GM18519 (cell line): ENCODE results near the gene TP53I3.
"Not testable (repeated sequence)": the region's sequence is repeated elsewhere in the genome, so short reads cannot be mapped to it uniquely, and the experiment has no call there.

Experiments used
- ATAC-seq: cut with Tn5 transposase; IDR thresholded peaks from one replicate; pipeline ENCODE4 v1.9.1; 2021; ENCODE audit warnings: mild to moderate bottlenecking, moderate library complexity; ENCODE audit not compliant: unreplicated experiment, low FRiP score

The TP53I3 gene, protein sequence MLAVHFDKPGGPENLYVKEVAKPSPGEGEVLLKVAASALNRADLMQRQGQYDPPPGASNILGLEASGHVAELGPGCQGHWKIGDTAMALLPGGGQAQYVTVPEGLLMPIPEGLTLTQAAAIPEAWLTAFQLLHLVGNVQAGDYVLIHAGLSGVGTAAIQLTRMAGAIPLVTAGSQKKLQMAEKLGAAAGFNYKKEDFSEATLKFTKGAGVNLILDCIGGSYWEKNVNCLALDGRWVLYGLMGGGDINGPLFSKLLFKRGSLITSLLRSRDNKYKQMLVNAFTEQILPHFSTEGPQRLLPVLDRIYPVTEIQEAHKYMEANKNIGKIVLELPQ

DNA sequence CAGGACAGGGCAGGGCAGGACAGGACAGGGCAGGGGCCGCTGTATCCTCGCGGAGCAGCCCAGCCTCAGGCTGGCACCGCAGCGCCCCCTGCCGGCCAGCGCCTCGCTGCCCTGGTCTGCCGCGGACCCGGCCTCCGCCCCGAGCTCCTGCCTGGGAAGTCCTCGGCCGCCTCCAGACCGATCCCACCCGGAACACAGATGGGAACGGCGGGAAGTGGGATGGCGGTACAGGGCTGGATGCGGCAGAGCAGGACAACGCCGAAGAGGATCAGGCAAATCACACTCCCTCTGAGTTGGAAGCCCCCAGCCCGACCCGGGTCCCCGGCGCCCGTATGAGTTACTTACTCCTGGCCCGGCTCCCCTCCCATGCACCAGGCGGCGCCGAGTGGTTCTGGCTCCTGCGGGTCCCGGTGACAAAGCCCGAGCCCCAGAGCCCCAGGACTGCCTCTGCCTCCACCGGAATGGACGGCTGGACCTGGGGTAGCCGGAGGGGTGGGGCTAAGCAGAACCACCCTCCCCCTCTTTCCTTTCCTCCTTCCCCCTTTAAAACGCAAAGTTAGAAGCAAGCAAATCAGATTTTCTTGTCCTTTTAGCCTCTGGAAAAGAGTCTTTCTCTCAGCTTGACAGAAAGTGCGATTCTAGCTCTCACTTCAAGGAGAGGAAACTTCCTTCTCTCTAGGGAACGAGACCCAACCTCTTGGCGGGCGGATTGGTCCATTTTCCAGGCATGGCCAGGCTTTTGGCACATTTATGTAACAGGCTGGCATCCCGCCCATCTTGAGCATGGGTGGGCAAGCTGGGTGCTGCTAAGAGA lies at the start of gene TP53I3:
TP53I3 (minus strand) TSS at position 449 of the 814 bp plus-strand sequence. CDS start 508 bp downstream, outside the sequence.
- ATAC-seq = peak; percentile 43

DNA sequence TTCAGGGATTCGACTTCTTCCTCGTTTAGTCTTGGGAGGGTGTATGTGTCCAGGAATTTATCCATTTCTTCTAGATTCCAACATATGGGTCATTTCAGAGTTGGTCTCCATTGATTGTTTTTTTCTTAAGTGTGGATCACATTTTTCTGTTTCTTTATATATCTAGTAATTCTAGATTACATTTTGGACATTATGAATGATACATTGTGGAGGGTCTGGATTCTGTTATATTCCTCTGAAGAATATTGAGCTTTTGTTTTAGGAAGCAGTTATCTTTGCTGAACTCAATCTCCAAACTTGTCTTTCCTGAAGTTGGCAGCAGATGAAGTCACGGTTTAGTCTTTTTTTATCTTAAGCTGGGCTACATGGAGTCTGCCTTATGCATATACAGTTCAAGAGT lies 47.9 kb upstream of the TP53I3 start:
- ATAC-seq = no peak

DNA sequence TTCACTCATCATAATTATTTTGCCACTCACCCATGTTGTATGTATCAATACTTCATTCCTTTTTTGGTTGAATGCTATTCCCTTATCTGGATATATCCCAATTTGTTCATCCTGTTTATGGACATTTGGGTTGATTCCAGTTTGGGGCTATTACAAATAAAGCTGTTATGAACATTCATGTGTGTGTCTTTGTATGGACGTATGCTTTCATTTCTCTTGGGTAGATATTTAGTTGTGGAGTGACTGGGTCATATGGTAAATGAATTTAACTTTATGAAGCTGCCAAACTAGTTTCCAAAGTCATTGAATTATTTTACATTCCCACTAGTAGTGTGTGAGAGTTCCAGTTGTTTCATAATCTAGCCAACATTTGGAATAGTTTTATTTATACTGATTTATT lies 41.3 kb upstream of the TP53I3 start:
- no peak for ATAC-seq

DNA sequence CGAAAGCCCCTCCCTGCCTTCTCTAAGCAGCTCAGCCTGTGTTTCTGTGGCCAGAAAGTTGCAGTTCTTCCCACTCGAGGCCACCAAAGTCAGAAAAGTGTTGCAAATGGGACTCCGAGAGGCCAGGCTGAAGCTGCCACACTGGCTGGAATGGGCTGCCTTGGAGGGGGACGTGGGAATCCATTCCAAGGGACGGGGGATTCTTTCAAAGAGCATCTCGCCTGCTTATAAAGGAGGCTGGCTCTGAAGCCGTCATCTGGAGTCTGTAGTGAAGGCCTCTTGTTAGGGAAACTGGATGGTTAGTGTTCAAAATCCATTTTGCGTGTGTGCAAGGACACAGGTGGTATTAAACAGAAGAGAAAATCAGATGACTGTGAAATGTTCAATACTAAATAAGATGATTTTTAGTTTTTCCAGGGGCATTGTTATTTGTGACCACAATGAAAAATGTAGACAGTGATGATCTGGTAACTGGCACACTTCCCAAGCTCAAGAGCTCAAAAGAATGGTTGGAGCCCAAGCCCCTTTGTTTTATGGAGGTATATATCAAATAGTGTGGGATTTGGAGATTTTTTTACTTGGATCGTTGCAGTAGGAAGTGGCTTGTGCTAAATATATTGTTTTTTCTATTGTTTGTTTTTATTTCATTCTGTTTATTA lies 39.4 kb upstream of the TP53I3 start:
- ATAC-seq = peak; percentile 6

DNA sequence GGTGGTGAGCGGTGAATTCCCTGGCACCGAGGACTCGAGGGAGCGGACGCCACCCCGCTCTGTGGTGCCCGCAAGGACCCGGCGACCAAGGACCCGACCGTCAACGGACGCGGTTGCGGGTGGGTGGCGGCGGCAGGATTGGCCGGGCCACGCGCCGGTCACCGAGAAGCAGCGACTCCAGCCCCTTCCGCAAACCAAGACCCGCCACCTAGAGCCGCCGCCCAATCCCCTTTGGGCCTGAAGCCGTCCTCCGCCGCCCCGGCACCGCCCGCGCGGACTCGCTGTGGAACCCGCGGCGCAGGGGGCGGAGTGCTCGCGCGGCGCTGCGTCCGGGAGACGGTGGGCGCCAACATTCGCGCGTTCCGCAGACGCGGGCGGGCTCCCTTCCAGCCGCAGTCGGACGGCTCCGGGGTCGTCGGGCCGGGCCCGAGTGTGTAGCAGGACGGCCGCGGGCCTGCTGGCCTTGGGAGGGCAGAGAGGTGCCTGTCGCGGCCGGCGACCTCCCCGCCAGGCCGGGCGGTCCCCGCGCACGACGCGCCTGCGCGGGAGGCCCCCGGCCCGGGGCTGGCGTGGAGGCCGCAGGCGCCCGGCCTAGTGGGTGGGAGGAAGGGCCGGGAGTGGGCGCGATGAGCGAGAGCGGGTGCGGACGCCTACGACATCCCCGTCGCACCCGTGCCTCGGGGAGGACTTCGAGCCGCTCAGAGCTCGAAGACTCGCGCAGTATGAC lies 38.7 kb upstream of the TP53I3 start, which contains the start of the genes FAM228B and PFN4:
FAM228B (plus strand) TSS at position 275 of the 727 bp plus-strand sequence. CDS start 893 bp downstream, outside the sequence.
PFN4 (minus strand) TSS at position 140 of the 727 bp plus-strand sequence. CDS start 799 bp downstream, outside the sequence.
- peak; percentile 70 for ATAC-seq

DNA sequence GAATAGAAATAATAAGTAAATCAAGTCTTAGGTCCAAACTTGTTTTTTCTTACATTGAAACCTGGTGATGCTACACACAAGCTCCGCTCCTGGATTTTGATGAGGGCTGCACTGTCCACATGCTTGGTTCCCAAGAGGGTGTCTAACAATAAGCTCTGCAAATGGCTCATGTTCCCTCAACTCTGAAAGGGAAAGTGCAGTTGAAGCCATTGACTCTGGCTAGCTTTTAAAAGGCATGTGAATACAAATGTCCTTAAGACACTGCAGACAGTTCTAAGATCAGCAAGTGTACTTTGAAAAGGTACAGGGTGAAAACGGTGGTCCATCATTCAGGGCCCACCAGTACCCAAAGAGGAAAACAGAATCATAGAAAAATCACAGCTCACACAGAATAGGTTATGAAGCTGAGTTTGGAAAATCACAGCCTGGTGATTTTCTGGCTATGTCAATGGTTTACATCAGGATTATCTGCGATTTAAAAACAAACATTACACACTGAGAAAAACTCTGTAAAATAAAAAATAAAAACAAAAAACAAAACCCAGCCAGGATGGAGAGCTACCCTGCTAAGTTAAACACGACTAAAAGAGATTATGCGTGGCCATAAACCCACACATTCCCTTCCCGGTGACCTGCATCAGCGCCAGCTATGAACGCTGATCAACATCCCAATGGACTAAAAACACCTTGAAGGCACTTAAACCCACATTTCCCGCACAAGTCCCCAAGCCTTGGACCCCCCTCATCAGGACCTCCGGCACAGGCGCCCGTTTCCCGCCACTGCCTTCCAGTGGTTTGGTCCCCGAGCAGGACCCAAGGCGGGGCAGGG lies 37.9 kb upstream of the TP53I3 start:
- peak; percentile 16 for ATAC-seq

DNA sequence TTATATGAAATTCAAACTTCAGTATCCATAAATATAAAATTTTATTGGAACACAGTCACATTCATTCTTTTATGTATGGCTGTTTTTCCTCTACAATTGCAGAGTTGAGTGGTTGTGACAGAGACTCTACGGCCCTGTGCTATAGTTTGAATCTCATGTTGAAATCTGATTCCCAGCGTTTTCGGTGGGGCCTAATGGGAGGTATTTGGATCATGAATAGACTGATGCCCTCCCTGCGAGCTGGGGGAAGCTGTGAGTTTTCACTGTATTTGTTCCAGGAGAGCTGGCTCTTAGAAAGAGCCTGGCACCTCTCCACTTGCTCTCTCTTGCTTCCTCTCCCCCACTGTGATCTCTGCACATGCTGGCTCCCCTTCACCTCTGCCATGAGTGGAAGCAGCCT lies 36.8 kb upstream of the TP53I3 start:
- no peak for ATAC-seq

DNA sequence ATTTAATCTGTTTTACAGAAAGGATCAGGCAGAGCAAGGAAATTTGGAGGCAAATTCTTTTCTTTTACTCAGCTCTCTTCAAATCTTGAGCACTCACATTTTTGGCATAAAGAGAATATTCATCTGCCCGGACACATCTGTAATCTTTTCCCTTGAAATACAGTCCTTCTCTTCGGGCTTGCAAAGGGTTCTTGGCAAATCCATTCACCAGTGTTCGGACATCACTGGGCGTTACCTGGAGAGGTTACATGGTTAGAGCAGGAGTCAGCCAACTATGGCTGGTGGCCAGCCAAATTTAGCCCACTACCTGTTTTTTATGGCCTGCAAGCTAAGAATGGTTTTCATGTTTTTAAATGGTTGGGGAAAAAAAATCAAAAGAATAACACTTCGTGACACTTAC lies 36.4 kb upstream of the TP53I3 start:
- no peak for ATAC-seq

DNA sequence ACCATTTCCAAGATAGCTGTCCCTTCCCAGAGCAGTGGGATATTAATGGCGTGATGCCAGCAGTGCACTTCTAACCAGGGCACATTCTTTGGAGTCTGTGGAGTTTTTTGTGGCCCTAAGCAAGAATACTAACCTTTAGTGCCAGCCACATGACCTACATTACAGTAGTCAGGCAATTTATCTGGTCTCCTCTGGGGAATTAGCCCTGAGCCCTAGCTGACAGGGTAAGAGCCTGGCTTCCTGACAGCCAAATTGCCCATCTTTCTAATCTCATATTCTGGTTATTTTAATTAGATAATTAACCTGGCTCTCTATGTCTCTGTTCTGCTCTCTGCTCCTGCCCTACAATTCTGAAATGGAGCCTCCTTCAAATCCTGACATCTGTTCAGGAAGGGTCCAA lies 33.3 kb upstream of the TP53I3 start:
- ATAC-seq = no peak

DNA sequence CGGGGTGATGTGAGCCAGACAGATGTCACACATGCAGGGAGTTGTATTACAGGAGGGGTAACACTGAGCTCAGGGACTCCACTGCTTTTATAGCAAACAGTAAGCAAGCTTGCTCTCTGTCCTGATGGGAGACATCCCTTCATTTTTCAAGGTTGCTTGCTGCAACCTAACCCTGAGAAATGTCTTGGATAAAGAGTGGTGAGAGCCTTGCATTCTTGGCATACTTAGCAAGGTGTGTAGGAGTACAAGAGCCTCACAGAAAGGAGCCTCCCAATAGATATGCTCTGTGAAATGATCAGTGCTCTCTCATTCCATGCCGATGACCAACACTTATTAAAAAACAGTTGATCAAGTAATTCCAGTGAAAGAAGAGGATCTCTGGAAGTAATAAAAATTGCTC lies 30.4 kb upstream of the TP53I3 start:
- no peak for ATAC-seq

DNA sequence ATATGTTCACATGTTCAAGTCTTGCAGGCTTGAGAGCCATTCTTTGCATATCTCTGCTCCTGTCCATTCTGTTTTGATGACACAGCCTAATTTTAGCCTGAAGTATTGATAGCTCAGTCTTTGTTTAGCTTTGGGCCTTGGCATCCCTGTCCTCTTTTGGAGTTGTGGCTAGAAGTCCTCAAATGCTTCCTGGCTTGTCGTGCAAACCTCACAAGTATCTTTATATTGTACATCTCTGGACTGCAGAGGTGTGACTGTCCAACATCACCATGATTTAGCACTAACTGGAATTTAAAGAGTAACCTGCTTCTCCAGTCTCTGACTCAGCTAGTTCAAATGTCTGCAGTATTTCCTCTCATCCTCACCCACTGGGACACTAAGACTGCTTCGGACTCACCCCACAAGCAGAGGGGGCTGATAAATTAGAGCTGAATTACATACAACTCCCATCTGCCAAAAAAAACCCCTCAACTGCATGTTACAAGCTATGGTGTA lies 26.8 kb upstream of the TP53I3 start:
- no peak for ATAC-seq

DNA sequence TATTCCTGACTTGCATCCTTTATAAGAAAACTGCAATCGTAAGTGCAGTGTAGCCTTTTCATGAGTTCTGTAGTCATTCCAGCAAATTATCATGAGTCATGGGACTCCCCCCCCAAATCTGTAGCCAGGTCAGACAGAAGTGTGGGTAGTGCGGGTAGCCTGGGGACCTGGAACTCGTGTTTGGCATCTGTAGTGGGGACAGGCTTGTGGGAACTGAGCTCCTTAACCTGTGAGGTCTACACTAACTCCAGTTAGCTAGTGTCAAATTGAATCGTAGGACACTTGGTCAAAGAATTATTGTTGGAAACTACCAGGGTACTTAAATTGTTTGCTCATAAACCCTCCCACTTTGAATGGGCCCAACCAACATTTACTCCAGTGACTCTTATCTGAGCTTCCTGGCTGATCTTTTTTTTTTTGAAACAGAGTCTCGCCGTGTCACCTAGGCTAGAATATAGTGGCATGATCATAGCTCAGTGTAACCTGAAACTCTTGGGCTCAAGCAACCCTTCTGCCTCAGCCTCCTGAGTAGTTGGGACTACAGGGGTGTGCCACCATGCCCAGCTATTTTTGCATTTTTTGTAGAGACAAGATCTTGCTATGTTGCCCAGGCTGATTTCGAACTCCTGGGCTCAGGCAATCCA lies 26.1 kb upstream of the TP53I3 start:
- ATAC-seq = no peak

DNA sequence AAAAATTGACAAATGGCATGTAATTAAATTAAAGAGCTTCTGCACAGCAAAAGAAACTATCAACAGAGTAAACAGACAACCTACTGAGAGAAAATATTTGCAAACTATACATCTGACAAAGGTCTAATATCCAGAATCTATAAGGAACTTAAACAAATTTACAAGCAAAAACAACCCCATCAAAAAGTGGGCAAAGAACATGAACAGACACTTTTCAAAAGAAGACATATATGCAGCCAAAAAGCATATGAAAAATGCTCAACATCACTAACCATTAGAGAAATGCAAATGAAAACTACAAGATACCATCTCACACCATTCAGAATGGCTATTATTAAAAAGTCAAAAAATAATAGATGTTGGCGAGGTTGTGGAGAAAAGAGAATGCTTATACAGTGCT lies 24.8 kb upstream of the TP53I3 start:
- ATAC-seq = not testable (repeated sequence)

DNA sequence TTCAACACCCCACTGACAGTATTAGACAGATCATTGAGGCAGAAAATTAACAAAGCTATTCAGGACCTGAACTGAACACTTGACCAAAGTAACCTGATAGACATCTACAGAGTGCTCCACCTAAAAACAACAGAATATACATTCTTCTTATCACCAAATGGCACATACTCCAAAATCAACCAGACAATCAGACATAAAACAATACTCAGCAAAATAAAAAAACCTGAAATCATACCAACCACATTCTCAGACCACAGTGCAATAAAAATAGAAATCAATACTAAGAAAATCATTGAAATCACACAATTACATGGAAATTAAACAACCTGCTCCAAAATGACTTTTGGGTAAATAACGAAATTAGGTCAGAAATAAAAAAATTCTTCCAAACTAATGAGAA lies 22.7 kb upstream of the TP53I3 start:
- ATAC-seq = no peak

DNA sequence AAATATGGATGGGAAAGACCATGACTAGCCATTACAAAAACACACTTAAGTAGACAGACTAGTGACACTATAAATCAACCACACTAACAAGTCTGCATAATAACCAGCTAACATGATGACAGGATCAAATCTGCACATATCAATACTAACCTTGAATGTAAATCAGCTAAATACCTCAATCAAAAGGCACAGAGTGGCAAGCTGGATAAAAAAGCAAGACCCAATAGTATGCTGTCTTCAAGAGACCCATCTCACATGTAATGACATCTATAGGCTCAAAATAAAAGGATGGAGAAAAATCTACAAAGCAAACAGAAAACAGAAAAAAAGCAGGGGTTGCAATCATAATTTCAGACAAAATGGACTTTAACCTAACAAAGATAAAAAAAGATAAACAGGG lies 22.2 kb upstream of the TP53I3 start:
- ATAC-seq = no peak

DNA sequence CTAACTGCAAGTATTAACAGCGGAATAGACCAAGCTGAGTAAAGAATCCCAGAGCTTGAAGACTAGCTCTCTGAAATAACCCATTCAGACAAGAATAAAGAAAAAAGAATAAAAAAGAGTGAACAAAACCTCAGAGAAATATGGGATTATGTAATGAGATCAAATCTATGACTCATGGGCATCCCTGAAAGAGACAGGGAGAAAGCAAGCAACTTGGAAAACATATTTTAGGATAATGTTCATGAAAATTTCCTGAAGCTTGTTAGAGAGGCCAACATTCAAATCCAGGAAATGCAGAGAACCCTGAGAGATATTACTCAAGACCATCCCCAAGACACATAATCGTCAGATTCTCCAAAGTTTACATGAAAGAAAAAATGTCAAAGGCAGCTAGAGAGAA lies 21.2 kb upstream of the TP53I3 start:
- no peak for ATAC-seq

DNA sequence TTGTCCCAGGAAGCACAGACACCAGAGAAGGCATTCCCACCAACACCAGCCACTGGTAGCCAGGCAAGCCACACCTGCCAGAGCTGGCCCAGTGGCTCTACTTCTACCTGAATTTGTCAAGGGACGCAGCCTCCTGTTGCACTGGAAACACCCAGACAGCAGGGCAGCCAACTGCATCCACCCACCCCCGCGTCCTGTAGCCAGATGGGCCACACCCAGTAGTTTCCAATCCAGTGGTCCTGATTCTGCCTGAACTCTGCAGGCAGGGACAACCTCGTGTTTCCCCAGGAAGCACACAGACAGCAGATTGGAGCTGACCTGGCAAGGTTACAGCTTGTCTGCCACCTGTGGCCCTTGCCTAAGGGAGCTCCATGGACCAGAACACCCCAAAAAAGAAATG lies 20.3 kb upstream of the TP53I3 start:
- ATAC-seq = no peak

DNA sequence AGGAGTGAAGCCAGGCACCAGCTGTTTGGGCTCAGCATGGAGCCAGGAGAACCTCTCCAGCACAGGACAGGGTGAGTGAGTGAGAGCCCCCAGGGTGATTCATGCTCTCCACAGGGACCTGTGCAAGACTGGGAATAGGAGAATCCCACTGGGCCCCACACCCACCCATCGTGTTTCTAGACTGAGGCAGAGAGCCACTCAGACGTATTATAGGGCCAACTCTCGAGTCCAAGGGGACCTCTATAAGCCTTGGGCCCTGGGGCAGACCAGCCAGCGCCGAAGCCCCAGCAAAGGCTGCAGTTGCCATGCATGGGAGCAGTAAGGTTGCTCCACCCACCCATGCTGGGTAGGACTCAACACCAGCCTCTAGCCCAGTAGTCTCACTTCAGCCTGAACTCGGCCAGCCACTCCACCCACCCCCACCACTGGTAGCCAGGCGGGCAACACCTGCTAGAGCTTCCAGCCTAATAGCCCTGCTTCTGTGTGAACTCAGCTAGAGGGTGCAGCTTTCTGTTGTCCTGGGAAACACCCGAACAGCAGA lies 19.5 kb upstream of the TP53I3 start:
- no peak for ATAC-seq

DNA sequence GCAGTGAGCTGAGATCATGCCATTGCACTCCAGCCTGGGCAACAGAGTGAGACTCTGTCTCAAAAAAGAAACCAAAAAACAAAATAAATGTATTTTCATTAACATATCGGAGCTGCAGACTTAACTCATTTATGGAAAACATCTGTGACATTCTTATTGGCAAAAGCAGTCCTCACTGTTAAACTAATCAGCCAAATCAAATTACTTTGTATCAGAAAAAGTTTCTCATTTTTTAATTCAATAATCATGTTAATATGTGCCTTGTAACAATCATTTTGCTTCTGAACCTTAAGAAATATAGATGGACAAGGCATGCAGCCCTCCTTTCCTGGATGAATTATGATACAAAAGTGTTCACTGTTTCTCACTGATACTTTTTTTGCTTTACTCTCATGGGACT lies 18.0 kb upstream of the TP53I3 start:
- ATAC-seq = no peak
